Astrocyte of the cerebellum (primary cell): ENCODE measurements around the gene OR2T35.
A peak's percentile ranks its signal among the peaks of the same experiment; 100 is the strongest.

ENCODE experiments used
- DNase-seq: peaks from one replicate; pipeline ENCODE4 v3.0.0-alpha.2; 2011; ENCODE audit warnings: low read depth
- H3K4me3 ChIP-seq: 2 replicates; pipeline ENCODE4 v1.5.1; 2011; ENCODE audit warnings: mild to moderate bottlenecking, low read depth, low read length, moderate library complexity
- CTCF ChIP-seq: IDR thresholded peaks from 2 replicates; pipeline ENCODE4 v1.5.1; 2012; ENCODE audit warnings: low read length, low read depth, moderate library complexity, mild to moderate bottlenecking; ENCODE audit errors: missing control alignments
- in situ Hi-C: cut with HindIII; loops from 2 replicates; pipeline ENCODE4 v1.10.0; 2017; ENCODE audit warnings: low sequenced_read_pairs

OR2T35 gene

GRCh38 chr1:248625971-248626370, 19.1 kb downstream of the OR2T35 start:
- no peak overlapping the region for H3K4me3 ChIP-seq
- DNase-seq = no peak
- no peak for TF ChIP-seq CTCF
- in situ Hi-C loops = no loop called here

GRCh38 chr1:248625166-248625565, 19.9 kb downstream of the OR2T35 start:
- DNase-seq = no peak
- H3K4me3 ChIP-seq = no peak overlapping the region
- TF ChIP-seq CTCF = no peak
- in situ Hi-C loops = no loop called here

GRCh38 chr1:248622570-248623001, 22.5 kb downstream of the OR2T35 start:
- in situ Hi-C loops = no loop called here
- peak; percentile 23 for TF ChIP-seq CTCF
- no peak overlapping the region for H3K4me3 ChIP-seq
- no peak for DNase-seq

- TF ChIP-seq CTCF = no peak
- no peak for DNase-seq
- in situ Hi-C loops = no loop called here
- no peak overlapping the region for H3K4me3 ChIP-seq
These were observed 23.3 kb downstream of the OR2T35 start for GRCh38 chr1:248621770-248622169.

GRCh38 chr1:248618878-248619277, 26.2 kb downstream of the OR2T35 start:
- in situ Hi-C loops = no loop called here
- no peak overlapping the region for H3K4me3 ChIP-seq
- DNase-seq = no peak
- TF ChIP-seq CTCF = peak; percentile 48

- no peak for DNase-seq
- TF ChIP-seq CTCF = no peak
- no peak overlapping the region for H3K4me3 ChIP-seq
- in situ Hi-C loops = no loop called here
These were observed 27.0 kb downstream of the OR2T35 start for GRCh38 chr1:248618119-248618518.

- DNase-seq = no peak
- in situ Hi-C loops = no loop called here
- no peak overlapping the region for H3K4me3 ChIP-seq
- no peak for TF ChIP-seq CTCF
These were observed 31.3 kb downstream of the OR2T35 start for GRCh38 chr1:248613742-248614141.
